Measurements from ENCODE around the gene SMIM3. TPM values are rescaled to one million over a fixed set of nuclear protein-coding genes. Genes with fewer than 3 reads are reported as not detected.

The SMIM3 gene
- total and polyA plus RNA-seq, 4 donors, result 14.0 to 54.8 (median 17.0) TPM

DNA sequence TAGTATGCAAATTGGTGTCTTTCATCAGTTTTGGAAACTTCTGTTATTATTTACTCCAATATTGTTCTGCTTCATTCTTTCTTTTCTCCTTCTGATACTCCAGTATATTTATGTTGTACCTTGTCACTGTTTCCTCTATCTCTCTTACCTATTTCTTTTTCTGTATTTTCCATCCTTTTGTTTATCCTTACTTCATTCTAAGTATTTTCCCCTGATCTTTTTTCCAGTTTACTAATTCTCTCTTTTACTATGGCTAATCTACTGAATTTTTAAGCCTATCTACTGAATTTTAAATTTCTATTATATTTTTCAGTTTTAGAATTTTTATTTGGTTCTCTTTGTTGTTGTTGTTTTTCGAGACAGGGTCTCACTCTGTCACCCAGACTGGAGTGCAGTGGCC is 7.4 kb downstream of the SMIM3 start:
- Histone ChIP-seq H3K36me3 (ENCODE audit: control insufficient read depth in 4 of 4, insufficient read depth in 4 of 4, low read length in 4 of 4) (no peaks in the 10 kb centered on the region), H3K9ac (ENCODE audit: insufficient read depth in 1 of 2, low read length in 2 of 2) (no peak overlapping the region), H3K4me1 (ENCODE audit: control insufficient read depth in 5 of 5, insufficient read depth in 5 of 5, low read length in 5 of 5) (peaks cover 8 to 35% (median 15%) of the 10 kb centered on the region in 5 donors), H3K9me3 (ENCODE audit: control insufficient read depth in 4 of 4, insufficient read depth in 3 of 4, low read length in 3 of 4) (no peaks in the 10 kb centered on the region), H3K27me3 (ENCODE audit: control insufficient read depth in 3 of 3, insufficient read depth in 3 of 3, low read length in 2 of 3) (no peaks in the 10 kb centered on the region), H3K27ac (ENCODE audit: low read depth in 1 of 2, low read length in 1 of 2) (no peak overlapping the region), H3K4me3 (no peak overlapping the region)
- 93 to 98% methylated on average over 1 of the region's 1 CpG for WGBS, 2 donors
- TF ChIP-seq, protein P1, sequence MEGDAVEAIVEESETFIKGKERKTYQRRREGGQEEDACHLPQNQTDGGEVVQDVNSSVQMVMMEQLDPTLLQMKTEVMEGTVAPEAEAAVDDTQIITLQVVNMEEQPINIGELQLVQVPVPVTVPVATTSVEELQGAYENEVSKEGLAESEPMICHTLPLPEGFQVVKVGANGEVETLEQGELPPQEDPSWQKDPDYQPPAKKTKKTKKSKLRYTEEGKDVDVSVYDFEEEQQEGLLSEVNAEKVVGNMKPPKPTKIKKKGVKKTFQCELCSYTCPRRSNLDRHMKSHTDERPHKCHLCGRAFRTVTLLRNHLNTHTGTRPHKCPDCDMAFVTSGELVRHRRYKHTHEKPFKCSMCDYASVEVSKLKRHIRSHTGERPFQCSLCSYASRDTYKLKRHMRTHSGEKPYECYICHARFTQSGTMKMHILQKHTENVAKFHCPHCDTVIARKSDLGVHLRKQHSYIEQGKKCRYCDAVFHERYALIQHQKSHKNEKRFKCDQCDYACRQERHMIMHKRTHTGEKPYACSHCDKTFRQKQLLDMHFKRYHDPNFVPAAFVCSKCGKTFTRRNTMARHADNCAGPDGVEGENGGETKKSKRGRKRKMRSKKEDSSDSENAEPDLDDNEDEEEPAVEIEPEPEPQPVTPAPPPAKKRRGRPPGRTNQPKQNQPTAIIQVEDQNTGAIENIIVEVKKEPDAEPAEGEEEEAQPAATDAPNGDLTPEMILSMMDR (IDR thresholded peaks at IDR 0.05; ENCODE audit: control extremely low read depth, extremely low read depth), result no peak
- ATAC-seq (ENCODE audit: insufficient read depth, low FRiP score), result no peak
- no peak for DNase-seq

DNA sequence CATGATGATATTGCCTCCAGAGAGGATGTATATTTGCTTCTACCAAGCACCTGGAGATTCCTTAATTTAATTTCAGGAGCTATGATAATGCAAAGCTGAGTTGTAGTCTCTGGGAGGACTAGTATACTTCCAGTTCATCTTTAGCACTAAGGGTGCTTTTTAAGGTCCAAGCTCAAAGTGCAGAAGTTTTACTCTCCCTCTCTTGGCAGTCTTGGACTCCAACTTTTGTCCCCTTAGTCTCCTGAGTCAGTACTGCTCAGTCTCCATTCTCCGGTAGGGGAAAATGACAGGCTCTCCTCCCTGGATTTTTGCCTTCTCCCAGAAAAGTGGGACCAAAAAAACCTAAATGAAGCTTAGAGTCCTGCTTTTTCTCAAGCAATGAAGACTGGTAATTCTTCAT is 8.3 kb downstream of the SMIM3 start:
- H3K4me3 ChIP-seq, result no peak overlapping the region
- H3K4me1 ChIP-seq (ENCODE audit: control insufficient read depth in 5 of 5, insufficient read depth in 5 of 5, low read length in 5 of 5), result peaks cover 8 to 28% (median 15%) of the 10 kb centered on the region in 5 donors
- H3K36me3 ChIP-seq (ENCODE audit: control insufficient read depth in 4 of 4, insufficient read depth in 4 of 4, low read length in 4 of 4), result no peaks in the 10 kb centered on the region
- DNase-seq (no peak), ATAC-seq (ENCODE audit: insufficient read depth, low FRiP score) (no peak)
- no peaks in the 10 kb centered on the region for H3K9me3 ChIP-seq (ENCODE audit: control insufficient read depth in 4 of 4, insufficient read depth in 3 of 4, low read length in 3 of 4)
- peak overlapping the region in 1 of 2 donors; percentile 21 for H3K27ac ChIP-seq (ENCODE audit: low read depth in 1 of 2, low read length in 1 of 2)
- no peaks in the 10 kb centered on the region for H3K27me3 ChIP-seq (ENCODE audit: control insufficient read depth in 3 of 3, insufficient read depth in 3 of 3, low read length in 2 of 3)
- TF ChIP-seq, protein P1 (IDR thresholded peaks at IDR 0.05; ENCODE audit: control extremely low read depth, extremely low read depth), result no peak
- 81 to 92% methylated on average over 1 of the region's 1 CpG for WGBS, 2 donors
- H3K9ac ChIP-seq (ENCODE audit: insufficient read depth in 1 of 2, low read length in 2 of 2), result no peak overlapping the region

DNA sequence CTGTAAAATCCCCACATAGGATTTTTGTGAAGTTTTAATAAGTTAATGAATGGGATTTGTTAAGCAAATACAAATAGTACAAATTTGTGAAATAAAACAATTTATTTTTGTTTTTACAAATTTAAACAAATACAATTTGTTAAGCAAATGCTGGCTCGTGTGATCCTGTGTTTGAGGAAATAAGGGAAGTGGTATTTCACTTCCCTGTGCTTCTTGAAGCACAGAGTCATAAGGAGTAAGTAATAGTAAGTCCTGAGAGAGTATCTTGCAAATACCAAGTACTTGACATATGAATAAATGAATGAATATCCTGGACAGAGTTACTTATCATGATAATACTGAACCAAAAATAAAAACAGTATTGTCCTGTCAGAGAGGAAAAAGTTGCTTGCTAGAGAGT is 9.1 kb downstream of the SMIM3 start:
- no peaks in the 10 kb centered on the region for H3K9me3 ChIP-seq (ENCODE audit: control insufficient read depth in 4 of 4, insufficient read depth in 3 of 4, low read length in 3 of 4)
- peaks cover 7 to 20% (median 12%) of the 10 kb centered on the region in 5 donors for H3K4me1 ChIP-seq (ENCODE audit: control insufficient read depth in 5 of 5, insufficient read depth in 5 of 5, low read length in 5 of 5)
- no peaks in the 10 kb centered on the region for H3K36me3 ChIP-seq (ENCODE audit: control insufficient read depth in 4 of 4, insufficient read depth in 4 of 4, low read length in 4 of 4)
- no peaks in the 10 kb centered on the region for H3K27me3 ChIP-seq (ENCODE audit: control insufficient read depth in 3 of 3, insufficient read depth in 3 of 3, low read length in 2 of 3)
- TF ChIP-seq, protein P1 (IDR thresholded peaks at IDR 0.05; ENCODE audit: control extremely low read depth, extremely low read depth), result no peak
- H3K27ac ChIP-seq (ENCODE audit: low read depth in 1 of 2, low read length in 1 of 2), result peak overlapping the region in 1 of 2 donors; percentile 2
- no peak for ATAC-seq (ENCODE audit: insufficient read depth, low FRiP score)
- WGBS, 2 donors, result 10 to 15% methylated on average over 1 of the region's 1 CpG
- no peak overlapping the region for H3K4me3 ChIP-seq
- no peak for DNase-seq
- no peak overlapping the region for H3K9ac ChIP-seq (ENCODE audit: insufficient read depth in 1 of 2, low read length in 2 of 2)

DNA sequence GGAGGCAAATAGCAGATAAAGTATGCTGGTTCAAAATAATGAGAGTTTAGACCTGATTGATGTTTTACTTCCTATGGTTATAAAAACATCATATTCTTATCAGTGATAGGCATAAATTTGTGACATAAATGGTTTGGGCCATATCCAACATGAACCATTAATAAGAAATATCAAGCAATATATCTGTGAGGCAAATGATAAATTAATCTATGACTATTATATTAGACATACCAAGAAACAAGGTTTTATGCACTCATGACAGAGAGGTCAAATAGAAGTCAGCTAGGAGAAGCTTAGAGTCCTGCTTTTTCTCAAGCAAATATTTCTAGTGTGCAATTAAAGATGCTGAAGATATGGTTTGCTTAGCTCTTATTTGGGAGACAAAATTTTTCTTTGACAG is 10.4 kb downstream of the SMIM3 start:
- TF ChIP-seq, protein P1 (IDR thresholded peaks at IDR 0.05; ENCODE audit: control extremely low read depth, extremely low read depth), result no peak
- Histone ChIP-seq H3K9ac (ENCODE audit: insufficient read depth in 1 of 2, low read length in 2 of 2) (no peak overlapping the region), H3K36me3 (ENCODE audit: control insufficient read depth in 4 of 4, insufficient read depth in 4 of 4, low read length in 4 of 4) (no peaks in the 10 kb centered on the region), H3K4me1 (ENCODE audit: control insufficient read depth in 5 of 5, insufficient read depth in 5 of 5, low read length in 5 of 5) (peaks cover 0 to 8% (median 6%) of the 10 kb centered on the region in 5 donors), H3K27ac (ENCODE audit: low read depth in 1 of 2, low read length in 1 of 2) (peak overlapping the region in 1 of 2 donors; percentile 22), H3K9me3 (ENCODE audit: control insufficient read depth in 4 of 4, insufficient read depth in 3 of 4, low read length in 3 of 4) (no peaks in the 10 kb centered on the region), H3K27me3 (ENCODE audit: control insufficient read depth in 3 of 3, insufficient read depth in 3 of 3, low read length in 2 of 3) (no peaks in the 10 kb centered on the region), H3K4me3 (no peak overlapping the region)
- DNase-seq, result no peak
- no peak for ATAC-seq (ENCODE audit: insufficient read depth, low FRiP score)
